GM12878 (cell line): Measurements from ENCODE around the gene RERE. TPM values are rescaled to one million over a fixed set of nuclear protein-coding genes. Genes with fewer than 3 reads are reported as not detected.

ENCODE experiments used
- ATAC-seq: fragments of 200-7000 bp; cut with Tn5 transposase; 3 replicates; pipeline ENCODE4 v1.9.1; 2020; ENCODE audit warnings: mild to moderate bottlenecking, moderate library complexity
- BruUV-seq: library from RNA; stranded (reverse); fragments of 400-500 nt; replicated peaks from 2 replicates; lab custom pipeline; 2021; lab: Mats Ljungman, UMichigan
- CTCF ChIA-PET: fragments of 300-600 bp; sonication (Branson Sonifier 250); formaldehyde crosslinking; extraction: SDS; loops from one replicate; lab custom pipeline; 2021; ENCODE audit warnings: inconsistent platforms; lab: Yijun Ruan, JAX
- POLR2A ChIA-PET: fragments of 350-600 bp; formaldehyde crosslinking; extraction: SDS; loops from one replicate; lab custom pipeline; 2021; ENCODE audit warnings: inconsistent platforms; lab: Charles Lee
- RAD21 ChIA-PET: fragments of 300-600 bp; sonication (Branson Sonifier 250); formaldehyde crosslinking; loops from one replicate; lab custom pipeline; 2023; ENCODE audit warnings: antibody characterized with exemption; ENCODE audit not compliant: unreplicated experiment; lab: Charles Lee
- SMC1A ChIA-PET: fragments of 300-600 bp; sonication (Branson Sonifier 250); formaldehyde crosslinking; loops from one replicate; lab custom pipeline; 2023; ENCODE audit not compliant: unreplicated experiment, uncharacterized antibody; lab: Charles Lee
- DNase-seq: peaks from one replicate; pipeline ENCODE4 v3.0.0-alpha.2; 2011; ENCODE audit warnings: low read depth, low spot score
- FAIRE-seq: peaks from 3 replicates; lab custom pipeline; 2011; peaks lifted over from hg19 to GRCh38; lab: Jason Lieb, UNC
- H2AFZ ChIP-seq: 2 replicates; pipeline ENCODE4 v1.6.0; 2011; ENCODE audit warnings: low read depth, low read length, control low read depth; ENCODE audit not compliant: control insufficient read depth
- H3K27ac ChIP-seq: 2 replicates; pipeline ENCODE4 v1.5.1; 2011; ENCODE audit warnings: control low read depth; ENCODE audit not compliant: control insufficient read depth, insufficient read depth
- H3K27me3 ChIP-seq, 2 experiments: replicated peaks in 1 of 2; 2 replicates each; pipeline versions ENCODE4 v1.6.0 to v1.6.1; 2011; ENCODE audit warnings: low read length in 1 of 2; ENCODE audit not compliant: control insufficient read depth in 2 of 2, insufficient read depth in 2 of 2
- H3K36me3 ChIP-seq, 2 experiments: 2 replicates each; pipeline ENCODE4 v1.5.1; 2011; ENCODE audit warnings: low read length in 1 of 2; ENCODE audit not compliant: control insufficient read depth in 2 of 2, insufficient read depth in 2 of 2
- H3K4me1 ChIP-seq: 2 replicates; pipeline ENCODE4 v1.6.1; 2011; ENCODE audit warnings: mild to moderate bottlenecking, low read length, moderate library complexity, mixed read lengths; ENCODE audit not compliant: control insufficient read depth, insufficient read depth
- H3K4me2 ChIP-seq: 2 replicates; pipeline ENCODE4 v1.6.0; 2011; ENCODE audit warnings: control low read depth; ENCODE audit not compliant: control insufficient read depth, insufficient read depth
- H3K4me3 ChIP-seq: fragments of 200-600 bp; sonication (generic); 2 replicates; pipeline ENCODE4 v1.5.1; 2016
- H3K79me2 ChIP-seq: 2 replicates; pipeline ENCODE4 v1.6.0; 2011; ENCODE audit warnings: low read length; ENCODE audit not compliant: control insufficient read depth, insufficient read depth
- H3K9ac ChIP-seq: 2 replicates; pipeline ENCODE4 v1.8.0; 2011; ENCODE audit warnings: low read length, control low read depth, mixed read lengths; ENCODE audit not compliant: control insufficient read depth, insufficient read depth
- H3K9me3 ChIP-seq: replicated peaks from 3 replicates; pipeline ENCODE4 v1.5.1; 2011; ENCODE audit warnings: mild to moderate bottlenecking, low read length; ENCODE audit not compliant: control insufficient read depth, insufficient read depth
- H4K20me1 ChIP-seq: 2 replicates; pipeline ENCODE4 v1.6.0; 2011; ENCODE audit not compliant: control insufficient read depth, insufficient read depth
- BCL3 ChIP-seq: IDR thresholded peaks from 2 replicates; pipeline ENCODE4 v1.6.1; 2011; ENCODE audit warnings: borderline replicate concordance, low read depth, mild to moderate bottlenecking, moderate library complexity, low read length; ENCODE audit not compliant: insufficient read depth, poor library complexity, severe bottlenecking
- CEBPZ ChIP-seq: fragments of 150-350 bp; IDR thresholded peaks from 2 replicates; pipeline ENCODE4 v1.6.1; 2016; ENCODE audit warnings: low read depth, low read length
- WGBS: methylation state at CpG from one replicate; pipeline ENCODE4 v1.1.6; 2016; ENCODE audit warnings: low lambda C conversion rate; ENCODE audit not compliant: insufficient replicate concordance, insufficient coverage; ENCODE audit errors: missing lambda C conversion rate; 5-methylcytosine and 5-hydroxymethylcytosine counted together
- in situ Hi-C: fragments of 300-500 bp; cut with MboI; formaldehyde crosslinking; loops from 9 replicates; pipeline ENCODE4 v1.14.3; 2018; ENCODE audit warnings: mixed read lengths
- intact Hi-C: fragments of 100-400 bp; cut with micrococcal nuclease; formaldehyde crosslinking; loops from one replicate; pipeline ENCODE4 v1.14.2; 2022; ENCODE audit not compliant: unreplicated experiment
- polyA plus RNA-seq, 11 experiments: library from polyadenylated mRNA; depleted of rRNA in 4 of 11; unstranded in 6 of 11; stranded (reverse) in 5 of 11; fragments of >200 nt; fragmentation: Nextera tagmentation in 4 of 11; fragmentation: Illumina TruSeq in 1 of 11; extraction: Ambion mirVana in 4 of 11; extraction: Trizol in 1 of 11; gene quantifications; 1 replicate in 1 of 11; 2 replicates in 10 of 11; pipeline versions ENCODE4 v1.2.1 to v1.2.3, GENCODE V29; 2011 to 2016; ENCODE audit warnings: inconsistent platforms in 2 of 11, missing spikeins in 2 of 11, low read depth in 1 of 11
- total RNA-seq, 4 experiments: library from RNA; depleted of rRNA in 3 of 4; stranded (reverse); fragments of >200 nt in 3 of 4; fragmentation: Illumina TruSeq in 1 of 4; extraction: Trizol in 1 of 4; gene quantifications; 2 replicates each; pipeline versions ENCODE4 v1.2.1 to v1.2.3, GENCODE V29; 2013 to 2021

The RERE gene
- total and polyA plus RNA-seq, 10 of the 15 experiments (the other 5 are each of a cell fraction or from before 2014, with no cell fraction given), result 5.2 to 60.5 (median 20.2) TPM

- ATAC-seq (no peak), DNase-seq (no peak), FAIRE-seq (no peak)
- POLR2A ChIA-PET, result interaction anchor here (1.0 to 6.4 kb wide), 3 partner anchors 8 to 95 kb away, joined by 3 to 31 read pairs (median 4); no protein-coding TSS in a partner anchor
- H3K4me3 ChIP-seq, result no peak overlapping the region
- SMC1A ChIA-PET, result interaction anchor here (1.1 to 9.8 kb wide), 6 partner anchors 11 to 217 kb away, joined by 4 to 98 read pairs (median 6); no protein-coding TSS in a partner anchor
- no peak overlapping the region for H3K27ac ChIP-seq
- no peaks in the 10 kb centered on the region; the same call in 1 of the 2 replicates for H4K20me1 ChIP-seq
- in situ Hi-C loops, result no loop called here
- H3K4me2 ChIP-seq, result no peak overlapping the region
- peaks cover 39% of the 10 kb centered on the region for H3K4me1 ChIP-seq
- TF ChIP-seq CEBPZ, result no peak
- TF ChIP-seq BCL3, result no peak
- BruUV-seq, result no TSS peak
- no peaks in the 10 kb centered on the region for H3K9me3 ChIP-seq
- H2AFZ ChIP-seq, result no peak overlapping the region
- CTCF ChIA-PET, result interaction anchor here (4.7 kb wide), 1 partner anchor 70 kb away, joined by 31 read pairs; no protein-coding TSS in a partner anchor
- no peaks in the 10 kb centered on the region for H3K36me3 ChIP-seq
- intact Hi-C loops, result no loop called here
- no peak overlapping the region for H3K9ac ChIP-seq
- RAD21 ChIA-PET, result interaction anchor here (1.6 to 7.2 kb wide), 3 partner anchors 11 to 35 kb away, joined by 6 to 59 read pairs (median 15); no protein-coding TSS in a partner anchor
- WGBS, result 90% methylated on average over 4 of the region's 4 CpGs
- peaks cover 28% of the 10 kb centered on the region for H3K79me2 ChIP-seq
- no peaks in the 10 kb centered on the region for H3K27me3 ChIP-seq
These were observed 185.3 kb downstream of the RERE start for GRCh38 chr1:8632102-8632501.
